H1 (cell line): ENCODE data around the gene CACNA1A.

Experiments
- CTCF ChIP-seq, 3 experiments: IDR thresholded peaks; 1 replicate in 2 of 3; 2 replicates in 1 of 3; pipeline versions ENCODE4 v1.5.1 to v1.6.1; 2011; ENCODE audit warnings: low read length in 3 of 3, mild to moderate bottlenecking in 3 of 3, inconsistent platforms in 2 of 3, low read depth in 1 of 3, moderate library complexity in 1 of 3; ENCODE audit not compliant: insufficient read depth in 1 of 3; ENCODE audit errors: control extremely low read depth in 1 of 3
- EP300 ChIP-seq, 2 experiments: IDR thresholded peaks; 1 replicate in 1 of 2; 2 replicates in 1 of 2; pipeline ENCODE4 v1.6.1; 2011 to 2012; ENCODE audit warnings: low read depth in 2 of 2, low read length in 2 of 2, mild to moderate bottlenecking in 2 of 2, borderline replicate concordance in 1 of 2, inconsistent platforms in 1 of 2, moderate library complexity in 1 of 2
- KDM5A ChIP-seq: fragments of 200-600 bp; IDR thresholded peaks from 2 replicates; pipeline ENCODE4 v1.7.1; 2012; ENCODE audit warnings: mild to moderate bottlenecking, low read length, inconsistent platforms, mixed read lengths
- POLR2A ChIP-seq, 2 experiments: IDR thresholded peaks; 1 replicate in 1 of 2; 2 replicates in 1 of 2; pipeline ENCODE4 v1.6.1; 2011; ENCODE audit warnings: low read depth in 2 of 2, low read length in 2 of 2, mild to moderate bottlenecking in 2 of 2; ENCODE audit errors: control extremely low read depth in 1 of 2
- SIN3A ChIP-seq, 2 experiments: IDR thresholded peaks in 1 of 2; conservative IDR thresholded peaks in 1 of 2; 2 replicates each; pipeline ENCODE4 v1.6.1; 2011 to 2012; ENCODE audit warnings: low read length in 2 of 2, improper control_type of control experiment in 1 of 2, low read depth in 1 of 2, mild to moderate bottlenecking in 1 of 2
- YY1 ChIP-seq: IDR thresholded peaks from 2 replicates; pipeline ENCODE4 v1.6.1; 2011; ENCODE audit warnings: low read depth, mild to moderate bottlenecking, low read length

GRCh38 chr19:13313875-13314274 lies 192.4 kb downstream of the CACNA1A start:
- TF ChIP-seq KDM5A (no peak), EP300 (IDR thresholded peaks at IDR 0.05; ENCODE audit: borderline replicate concordance in 1 of 2, low read depth in 2 of 2, low read length in 2 of 2) (no peak), POLR2A (IDR thresholded peaks at IDR 0.05; ENCODE audit: control extremely low read depth in 1 of 2, low read depth in 2 of 2, low read length in 2 of 2) (no peak), CTCF (IDR thresholded peaks at IDR 0.05; ENCODE audit: control extremely low read depth in 1 of 3, insufficient read depth in 1 of 3, low read depth in 1 of 3, low read length in 3 of 3) (no peak), SIN3A (conservative IDR thresholded peaks at IDR 0.05 in 1 of 2, IDR thresholded peaks at IDR 0.05 in 1 of 2; ENCODE audit: low read depth in 1 of 2, low read length in 2 of 2) (no peak), YY1 (no peak)
